ENCODE data around the gene RHOXF1. TPM values are rescaled to one million over a fixed set of nuclear protein-coding genes. Genes with fewer than 3 reads are reported as not detected.

Gene RHOXF1
- total and polyA plus RNA-seq, 10 of the 15 experiments (the other 5 are each of a cell fraction or from before 2014, with no cell fraction given): 0.10 to 2.5 TPM; not detected in 8

GRCh38 chrX:120125444-120125843 is 9.7 kb upstream of the RHOXF1 start:
- ChIA-PET SMC1A (ENCODE audit: uncharacterized antibody, unreplicated experiment) (interaction anchor here (0.5 kb wide), 1 partner anchor 95 kb away, joined by 4 read pairs; no protein-coding TSS in a partner anchor), RAD21 (ENCODE audit: unreplicated experiment) (no interaction called here), CTCF (interaction anchor here (1.2 kb wide), 1 partner anchor 10 kb away, joined by 3 read pairs; no protein-coding TSS in a partner anchor), POLR2A (no interaction called here)
- Histone ChIP-seq H2AFZ (ENCODE audit: control insufficient read depth, low read depth, low read length) (no peak overlapping the region), H3K27me3 (replicated peaks in 1 of 2; ENCODE audit: control insufficient read depth in 2 of 2, insufficient read depth in 2 of 2, low read length in 1 of 2) (no peaks in the 10 kb centered on the region), H3K27ac (ENCODE audit: control insufficient read depth, insufficient read depth) (no peak overlapping the region), H3K9me3 (replicated peaks; ENCODE audit: control insufficient read depth, insufficient read depth, low read length) (no peaks in the 10 kb centered on the region), H4K20me1 (ENCODE audit: control insufficient read depth, insufficient read depth) (no peaks in the 10 kb centered on the region), H3K9ac (ENCODE audit: control insufficient read depth, insufficient read depth, low read length) (no peak overlapping the region), H3K79me2 (ENCODE audit: control insufficient read depth, insufficient read depth, low read length) (no peaks in the 10 kb centered on the region), H3K36me3 (ENCODE audit: control insufficient read depth in 2 of 2, insufficient read depth in 2 of 2, low read length in 1 of 2) (no peaks in the 10 kb centered on the region), H3K4me3 (no peak overlapping the region), H3K4me2 (ENCODE audit: control insufficient read depth, insufficient read depth) (no peak overlapping the region), H3K4me1 (ENCODE audit: control insufficient read depth, insufficient read depth, low read length) (no peaks in the 10 kb centered on the region)
- DNase-seq (ENCODE audit: low read depth, low spot score) (no peak), FAIRE-seq (no peak), ATAC-seq (peak; percentile 20; the same call in 2 of the 3 replicates)
- intact Hi-C loops (cut with micrococcal nuclease; ENCODE audit: unreplicated experiment): no loop called here
- no peak for TF ChIP-seq SMAD5 (IDR thresholded peaks at IDR 0.05; ENCODE audit: low read depth)
- no peak for TF ChIP-seq GABPA (IDR thresholded peaks at IDR 0.05; ENCODE audit: low read depth)
- TF ChIP-seq NFIC (IDR thresholded peaks at IDR 0.05; ENCODE audit: low read depth, low read length): no peak
- TF ChIP-seq EZH2 (IDR thresholded peaks at IDR 0.05; ENCODE audit: borderline replicate concordance, control insufficient read depth, low read depth, low read length): no peak
- no peak for TF ChIP-seq E4F1 (IDR thresholded peaks at IDR 0.05; ENCODE audit: borderline replicate concordance, partially characterized antibody)
- no peak for TF ChIP-seq TAF1 (IDR thresholded peaks at IDR 0.05; ENCODE audit: borderline replicate concordance, low read depth, low read length)
- no peak for TF ChIP-seq MXI1 (IDR thresholded peaks at IDR 0.05; ENCODE audit: low read depth, low read length)
- TF ChIP-seq CHD1 (IDR thresholded peaks at IDR 0.05; ENCODE audit: low read depth, low read length): no peak
- TF ChIP-seq SMARCA5 (IDR thresholded peaks at IDR 0.05): no peak
- TF ChIP-seq, protein P1, sequence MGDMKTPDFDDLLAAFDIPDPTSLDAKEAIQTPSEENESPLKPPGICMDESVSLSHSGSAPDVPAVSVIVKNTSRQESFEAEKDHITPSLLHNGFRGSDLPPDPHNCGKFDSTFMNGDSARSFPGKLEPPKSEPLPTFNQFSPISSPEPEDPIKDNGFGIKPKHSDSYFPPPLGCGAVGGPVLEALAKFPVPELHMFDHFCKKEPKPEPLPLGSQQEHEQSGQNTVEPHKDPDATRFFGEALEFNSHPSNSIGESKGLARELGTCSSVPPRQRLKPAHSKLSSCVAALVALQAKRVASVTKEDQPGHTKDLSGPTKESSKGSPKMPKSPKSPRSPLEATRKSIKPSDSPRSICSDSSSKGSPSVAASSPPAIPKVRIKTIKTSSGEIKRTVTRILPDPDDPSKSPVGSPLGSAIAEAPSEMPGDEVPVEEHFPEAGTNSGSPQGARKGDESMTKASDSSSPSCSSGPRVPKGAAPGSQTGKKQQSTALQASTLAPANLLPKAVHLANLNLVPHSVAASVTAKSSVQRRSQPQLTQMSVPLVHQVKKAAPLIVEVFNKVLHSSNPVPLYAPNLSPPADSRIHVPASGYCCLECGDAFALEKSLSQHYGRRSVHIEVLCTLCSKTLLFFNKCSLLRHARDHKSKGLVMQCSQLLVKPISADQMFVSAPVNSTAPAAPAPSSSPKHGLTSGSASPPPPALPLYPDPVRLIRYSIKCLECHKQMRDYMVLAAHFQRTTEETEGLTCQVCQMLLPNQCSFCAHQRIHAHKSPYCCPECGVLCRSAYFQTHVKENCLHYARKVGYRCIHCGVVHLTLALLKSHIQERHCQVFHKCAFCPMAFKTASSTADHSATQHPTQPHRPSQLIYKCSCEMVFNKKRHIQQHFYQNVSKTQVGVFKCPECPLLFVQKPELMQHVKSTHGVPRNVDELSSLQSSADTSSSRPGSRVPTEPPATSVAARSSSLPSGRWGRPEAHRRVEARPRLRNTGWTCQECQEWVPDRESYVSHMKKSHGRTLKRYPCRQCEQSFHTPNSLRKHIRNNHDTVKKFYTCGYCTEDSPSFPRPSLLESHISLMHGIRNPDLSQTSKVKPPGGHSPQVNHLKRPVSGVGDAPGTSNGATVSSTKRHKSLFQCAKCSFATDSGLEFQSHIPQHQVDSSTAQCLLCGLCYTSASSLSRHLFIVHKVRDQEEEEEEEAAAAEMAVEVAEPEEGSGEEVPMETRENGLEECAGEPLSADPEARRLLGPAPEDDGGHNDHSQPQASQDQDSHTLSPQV (IDR thresholded peaks at IDR 0.05): no peak
- no peak for TF ChIP-seq RBBP5 (conservative IDR thresholded peaks at IDR 0.05)
- no peak for TF ChIP-seq HDAC6 (IDR thresholded peaks at IDR 0.05; ENCODE audit: unreplicated experiment)
- BruUV-seq (replicated peaks): no TSS peak
- in situ Hi-C loops (cut with MboI): loop anchor here (25.0 kb wide), 1 partner anchor 138 kb away; no protein-coding TSS in a partner anchor
- 86% methylated on average over 3 of the region's 3 CpGs for WGBS (ENCODE audit: insufficient coverage, insufficient replicate concordance, low lambda C conversion rate, missing lambda C conversion rate)
